A673 (cell line): Measurements from ENCODE around the gene MAML3. TPM values are rescaled to one million over a fixed set of nuclear protein-coding genes. Genes with fewer than 3 reads are reported as not detected.

ENCODE experiments used
- BruUV-seq: library from RNA; stranded (reverse); fragments of 400-500 nt; replicated peaks from 2 replicates; lab custom pipeline; 2021; lab: Mats Ljungman, UMichigan
- CTCF ChIA-PET: fragments of 300-600 bp; sonication (Branson Sonifier 250); formaldehyde crosslinking; loops from one replicate; lab custom pipeline; 2022; ENCODE audit warnings: antibody characterized with exemption; lab: Charles Lee
- POLR2A ChIA-PET: fragments of 300-600 bp; sonication (Branson Sonifier 250); formaldehyde crosslinking; loops from one replicate; lab custom pipeline; 2022; ENCODE audit warnings: antibody characterized with exemption; ENCODE audit not compliant: low non-redundant PET; lab: Charles Lee
- DNase-seq: peaks from one replicate; pipeline ENCODE4 v3.0.0-alpha.2; 2015; ENCODE audit warnings: low spot score
- H3K27ac ChIP-seq: fragments of 200-600 bp; sonication (generic); 2 replicates; pipeline ENCODE4 v1.5.1; 2016; ENCODE audit warnings: mixed run types, low read depth, mild to moderate bottlenecking, mixed read lengths, antibody characterized with exemption, low read length; ENCODE audit not compliant: poor library complexity, severe bottlenecking
- H3K27me3 ChIP-seq: fragments of 200-600 bp; sonication (generic); replicated peaks from 2 replicates; pipeline ENCODE4 v1.6.1; 2017; ENCODE audit warnings: mixed run types, low read depth, mild to moderate bottlenecking, mixed read lengths, antibody characterized with exemption, low read length; ENCODE audit not compliant: insufficient read depth, poor library complexity
- H3K36me3 ChIP-seq: fragments of 200-600 bp; sonication (generic); 2 replicates; pipeline ENCODE4 v1.6.1; 2016; ENCODE audit warnings: mixed run types, mild to moderate bottlenecking, mixed read lengths, antibody characterized with exemption, low read length; ENCODE audit not compliant: insufficient read depth, poor library complexity, severe bottlenecking
- H3K4me1 ChIP-seq: fragments of 200-600 bp; sonication (generic); 2 replicates; pipeline ENCODE4 v1.6.1; 2017; ENCODE audit warnings: mixed run types, mild to moderate bottlenecking, mixed read lengths, antibody characterized with exemption, low read length; ENCODE audit not compliant: insufficient read depth, poor library complexity, severe bottlenecking
- H3K4me3 ChIP-seq: fragments of 200-600 bp; sonication (generic); 2 replicates; pipeline ENCODE4 v1.5.1; 2016; ENCODE audit warnings: low read depth, mixed run types, mild to moderate bottlenecking, mixed read lengths, low read length; ENCODE audit not compliant: poor library complexity, severe bottlenecking
- H3K9me3 ChIP-seq: fragments of 200-600 bp; sonication (generic); 2 replicates; pipeline ENCODE4 v1.6.1; 2016; ENCODE audit warnings: mixed run types, low read depth, mild to moderate bottlenecking, mixed read lengths, antibody characterized with exemption, low read length; ENCODE audit not compliant: poor library complexity, severe bottlenecking
- CTCF ChIP-seq: fragments of 300-800, 200-600 bp; sonication (generic); conservative IDR thresholded peaks from 2 replicates; pipeline ENCODE4 v1.5.1; 2017; ENCODE audit warnings: low read depth, mild to moderate bottlenecking, antibody characterized with exemption, low read length, moderate library complexity, mixed read lengths
- EZH2 ChIP-seq: fragments of 200-600 bp; sonication (generic); IDR thresholded peaks from 2 replicates; pipeline ENCODE4 v1.6.1; 2017; ENCODE audit warnings: borderline replicate concordance, low read depth, mild to moderate bottlenecking, mixed read lengths, antibody characterized with exemption, low read length; ENCODE audit not compliant: poor library complexity, severe bottlenecking
- intact Hi-C: fragments of 100-400 bp; cut with micrococcal nuclease; formaldehyde crosslinking; loops from one replicate; pipeline ENCODE4 v1.10.0; 2022; ENCODE audit not compliant: unreplicated experiment
- total RNA-seq: library from RNA; stranded (reverse); gene quantifications from 2 replicates; pipeline ENCODE4 v1.2.3, GENCODE V29; 2021

Gene MAML3
- total RNA-seq, 1 experiment from 2014 or later, result 3.7 TPM

GRCh38 chr4:139892973-139893736 is 260.8 kb downstream of the MAML3 start:
- POLR2A ChIA-PET, result no interaction called here
- CTCF ChIA-PET, result no interaction called here
- intact Hi-C loops, result no loop called here

GRCh38 chr4:139890816-139891215 is 263.2 kb downstream of the MAML3 start:
- TF ChIP-seq CTCF (no peak), EZH2 (no peak)
- ChIA-PET POLR2A (no interaction called here), CTCF (no interaction called here)
- Histone ChIP-seq H3K4me3 (no peak overlapping the region), H3K27me3 (no peaks in the 10 kb centered on the region), H3K4me1 (no peaks in the 10 kb centered on the region), H3K9me3 (no peaks in the 10 kb centered on the region), H3K36me3 (no peaks in the 10 kb centered on the region), H3K27ac (no peak overlapping the region)
- DNase-seq, result no peak
- BruUV-seq, result no TSS peak
- intact Hi-C loops, result no loop called here

More at GRCh38 chr4:139892973-139893736, 260.8 kb downstream of the MAML3 start:
- BruUV-seq, result no TSS peak
- H3K36me3 ChIP-seq, result no peaks in the 10 kb centered on the region
- no peak overlapping the region for H3K27ac ChIP-seq
- no peak overlapping the region for H3K4me3 ChIP-seq
- TF ChIP-seq CTCF (no peak), EZH2 (no peak)
- no peaks in the 10 kb centered on the region for H3K27me3 ChIP-seq
- no peaks in the 10 kb centered on the region for H3K4me1 ChIP-seq
- no peak for DNase-seq
- no peaks in the 10 kb centered on the region for H3K9me3 ChIP-seq

- Histone ChIP-seq H3K4me1 (no peaks in the 10 kb centered on the region), H3K27me3 (no peaks in the 10 kb centered on the region), H3K27ac (no peak overlapping the region), H3K9me3 (no peaks in the 10 kb centered on the region), H3K36me3 (no peaks in the 10 kb centered on the region), H3K4me3 (no peak overlapping the region)
- intact Hi-C loops, result no loop called here
- CTCF ChIA-PET, result no interaction called here
- DNase-seq, result no peak
- POLR2A ChIA-PET, result no interaction called here
- no TSS peak for BruUV-seq
- TF ChIP-seq EZH2 (no peak), CTCF (no peak)
These were observed 264.1 kb downstream of the MAML3 start for GRCh38 chr4:139889901-139890300.
